ENCODE data around the gene PAQR5.

DNA sequence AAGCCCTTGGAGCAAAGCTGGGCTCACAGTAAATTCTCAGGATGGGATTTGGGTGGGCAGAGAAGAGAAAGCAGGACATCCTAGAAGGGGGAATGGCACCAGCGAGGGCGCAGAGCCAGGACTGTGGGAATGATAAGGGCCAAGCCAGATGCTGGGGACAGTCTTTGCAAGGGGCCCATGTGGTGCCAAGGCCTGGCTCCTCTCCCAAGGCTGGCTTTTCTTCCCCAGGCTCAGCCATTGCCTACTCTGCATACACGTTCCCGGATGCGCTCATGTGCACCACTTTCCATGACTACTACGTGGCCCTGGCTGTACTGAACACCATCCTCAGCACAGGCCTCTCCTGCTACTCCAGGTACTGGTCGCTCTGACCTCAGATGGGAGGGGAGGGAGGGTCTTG is 90.7 kb downstream of the PAQR5 start:
- no peak for TF ChIP-seq POLR2A (IDR thresholded peaks at IDR 0.05)
- TF ChIP-seq, protein P1, sequence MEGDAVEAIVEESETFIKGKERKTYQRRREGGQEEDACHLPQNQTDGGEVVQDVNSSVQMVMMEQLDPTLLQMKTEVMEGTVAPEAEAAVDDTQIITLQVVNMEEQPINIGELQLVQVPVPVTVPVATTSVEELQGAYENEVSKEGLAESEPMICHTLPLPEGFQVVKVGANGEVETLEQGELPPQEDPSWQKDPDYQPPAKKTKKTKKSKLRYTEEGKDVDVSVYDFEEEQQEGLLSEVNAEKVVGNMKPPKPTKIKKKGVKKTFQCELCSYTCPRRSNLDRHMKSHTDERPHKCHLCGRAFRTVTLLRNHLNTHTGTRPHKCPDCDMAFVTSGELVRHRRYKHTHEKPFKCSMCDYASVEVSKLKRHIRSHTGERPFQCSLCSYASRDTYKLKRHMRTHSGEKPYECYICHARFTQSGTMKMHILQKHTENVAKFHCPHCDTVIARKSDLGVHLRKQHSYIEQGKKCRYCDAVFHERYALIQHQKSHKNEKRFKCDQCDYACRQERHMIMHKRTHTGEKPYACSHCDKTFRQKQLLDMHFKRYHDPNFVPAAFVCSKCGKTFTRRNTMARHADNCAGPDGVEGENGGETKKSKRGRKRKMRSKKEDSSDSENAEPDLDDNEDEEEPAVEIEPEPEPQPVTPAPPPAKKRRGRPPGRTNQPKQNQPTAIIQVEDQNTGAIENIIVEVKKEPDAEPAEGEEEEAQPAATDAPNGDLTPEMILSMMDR (IDR thresholded peaks at IDR 0.05) = no peak
